GM21423 (cell line): ENCODE results near the gene PDGFB.

Experiments used
- ATAC-seq: cut with Tn5 transposase; IDR thresholded peaks from one replicate; pipeline ENCODE4 v1.9.1; 2021; ENCODE audit warnings: mild to moderate bottlenecking, moderate library complexity; ENCODE audit not compliant: unreplicated experiment

Gene PDGFB

DNA sequence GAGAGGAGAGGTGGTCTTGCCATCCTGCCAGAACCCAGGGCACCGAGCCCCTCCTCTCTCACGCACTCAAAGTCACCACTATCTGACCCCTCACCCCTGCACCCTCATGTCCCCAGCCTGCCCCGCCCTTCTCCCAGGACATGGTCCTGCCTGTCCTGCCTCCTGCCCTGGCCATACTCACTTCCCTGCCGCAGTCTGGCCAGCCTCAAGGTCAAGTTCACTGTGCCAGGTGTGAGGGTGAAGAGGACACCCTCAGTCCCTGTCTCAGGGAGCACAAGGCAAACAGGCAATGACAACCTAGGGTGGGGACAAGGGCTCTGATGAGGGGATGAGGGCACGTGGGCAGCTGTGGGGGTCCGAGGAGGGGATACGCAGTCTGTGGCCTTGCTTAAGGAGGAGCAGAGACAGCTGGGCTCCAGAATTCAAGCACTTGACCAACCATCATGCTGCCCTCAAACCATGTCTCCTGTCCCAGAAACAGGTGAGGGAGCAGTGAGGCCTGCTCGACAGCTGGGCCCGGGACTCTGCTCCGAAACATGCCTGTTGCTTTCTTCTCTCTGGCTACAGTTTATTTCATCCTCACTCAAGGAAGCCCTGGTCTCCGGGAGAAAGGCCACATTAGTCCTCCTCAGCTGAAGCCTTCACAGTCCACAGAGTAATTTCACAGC lies 36.6 kb downstream of the PDGFB start:
- ATAC-seq, result no peak

DNA sequence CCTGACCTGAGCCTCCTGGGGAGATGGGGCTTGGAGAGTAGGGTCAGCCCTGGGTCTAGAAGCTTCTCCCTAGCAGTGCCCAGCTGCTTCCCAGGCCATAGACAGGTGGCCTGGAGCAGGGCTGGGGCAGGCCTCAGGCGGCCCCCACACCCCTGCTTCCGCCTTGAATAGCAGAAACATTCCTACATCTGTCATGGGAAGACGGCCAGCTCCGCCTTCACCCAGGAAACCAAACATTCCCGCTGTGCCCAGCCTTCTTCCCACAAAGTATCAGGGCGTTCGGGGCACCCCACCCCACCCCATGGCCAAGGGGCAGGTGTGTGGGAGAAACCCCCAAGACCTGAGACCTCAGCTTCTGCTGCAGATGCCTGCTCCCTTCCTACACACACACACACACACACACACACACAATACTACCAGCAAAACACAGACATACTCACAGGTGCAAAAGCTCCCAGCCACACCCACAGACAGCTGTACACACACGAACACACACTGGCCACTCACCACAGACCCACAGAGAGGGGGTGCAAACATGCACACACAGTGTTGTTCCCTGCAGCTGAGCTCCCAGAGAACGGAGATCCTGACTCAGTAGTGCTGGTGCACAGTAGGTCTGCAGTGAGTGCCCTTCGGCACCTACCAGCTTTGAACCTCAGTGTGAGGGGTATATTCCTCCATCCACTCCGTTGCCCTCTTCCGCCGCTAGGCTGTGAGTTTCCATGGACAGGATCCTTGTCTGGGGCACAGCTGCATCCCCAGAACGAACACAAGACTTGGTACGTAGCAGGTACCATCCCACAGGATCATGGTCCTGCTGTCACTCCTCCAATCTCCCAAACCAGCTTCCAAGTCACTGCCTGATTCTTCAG lies 37.4 kb downstream of the PDGFB start:
- no peak for ATAC-seq

DNA sequence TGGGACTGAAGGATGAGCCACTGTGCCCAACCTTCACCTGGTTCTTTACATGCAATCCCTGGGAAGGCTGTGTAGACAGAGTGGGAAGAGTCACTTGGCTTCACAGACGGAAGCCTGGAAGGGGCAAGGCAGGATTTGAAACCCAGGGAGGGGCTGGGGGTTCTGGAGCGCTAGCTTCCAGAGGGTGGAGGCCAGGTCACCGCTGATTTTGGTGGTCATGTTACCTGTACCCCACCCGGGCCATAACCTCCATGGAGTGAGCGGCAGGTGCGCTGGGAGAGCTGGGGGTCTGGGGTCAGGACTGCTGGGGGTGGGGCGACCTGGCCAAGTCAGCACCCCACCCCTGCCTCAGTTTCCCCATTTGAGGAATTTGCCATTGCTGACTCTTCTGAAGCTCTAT lies 38.3 kb downstream of the PDGFB start:
- ATAC-seq, result no peak

DNA sequence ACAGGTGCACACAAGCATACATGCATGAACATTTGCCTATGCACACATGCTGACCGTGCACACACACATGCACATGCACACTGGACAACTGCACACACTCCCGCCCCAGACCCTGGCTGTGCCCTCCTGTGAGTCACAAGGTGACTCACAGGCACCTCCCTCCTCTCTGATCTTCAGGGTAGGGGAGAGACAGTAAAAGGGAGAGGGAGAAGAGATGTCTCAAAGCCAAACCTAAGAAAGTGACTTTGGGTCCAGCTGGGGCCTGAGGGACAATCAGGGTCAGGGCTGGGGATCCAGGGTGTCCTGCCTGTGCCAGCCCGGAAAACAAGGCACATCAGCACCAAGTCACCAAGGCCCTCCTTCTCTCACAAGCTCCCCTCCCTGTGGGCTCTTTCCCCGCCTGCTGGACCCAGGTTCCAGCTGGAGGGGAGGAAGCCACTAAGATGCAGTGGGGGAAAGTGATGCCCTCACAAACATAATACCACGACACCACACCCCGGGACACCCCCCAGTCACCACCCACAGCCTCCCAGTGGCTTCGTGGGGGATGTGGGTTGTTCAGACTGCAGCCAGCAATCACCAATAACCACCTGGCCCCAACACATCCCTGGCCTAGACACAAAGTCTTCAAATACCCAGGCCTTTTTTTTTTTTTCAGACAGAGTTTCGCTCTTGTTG lies 39.3 kb downstream of the PDGFB start:
- no peak for ATAC-seq

DNA sequence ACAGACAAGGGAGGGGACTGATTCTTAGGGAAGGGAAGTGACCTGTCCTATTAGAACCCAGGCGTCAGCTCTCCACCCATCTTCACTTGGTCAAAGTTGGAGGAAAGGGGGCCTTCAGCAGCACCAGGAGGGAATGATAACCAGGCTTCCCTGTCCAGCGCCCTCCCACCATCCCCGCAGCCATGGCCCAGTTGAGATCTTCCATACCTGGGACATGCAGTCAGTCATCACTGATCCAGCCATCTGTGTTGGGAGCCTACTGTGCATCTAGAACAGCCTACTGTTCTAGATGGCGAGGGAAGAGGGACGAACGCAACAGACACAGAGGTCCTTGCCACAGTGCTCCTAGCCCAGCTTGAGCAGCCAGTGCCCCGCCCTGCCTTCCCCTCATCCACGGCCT lies 40.6 kb downstream of the PDGFB start:
- no peak for ATAC-seq

DNA sequence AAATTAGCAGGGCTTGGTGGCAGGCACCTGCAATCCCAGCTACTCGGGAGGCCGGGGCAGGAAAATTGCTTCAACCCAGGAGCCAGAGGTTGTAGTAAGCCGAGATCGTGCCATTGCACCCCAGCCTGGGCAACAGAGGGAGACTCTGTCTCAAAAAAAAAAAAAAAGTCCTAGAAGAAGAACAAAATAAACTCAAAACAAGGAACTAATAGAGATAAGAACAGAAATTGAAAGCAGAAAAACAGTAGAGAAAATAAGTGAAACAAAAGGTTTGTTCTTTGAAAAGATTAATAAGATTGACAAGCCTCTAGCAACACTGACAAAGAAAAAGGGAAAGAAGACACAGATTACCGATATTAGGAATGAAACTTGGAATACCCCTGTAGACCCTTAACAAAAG lies 47.2 kb downstream of the PDGFB start:
- no peak for ATAC-seq

DNA sequence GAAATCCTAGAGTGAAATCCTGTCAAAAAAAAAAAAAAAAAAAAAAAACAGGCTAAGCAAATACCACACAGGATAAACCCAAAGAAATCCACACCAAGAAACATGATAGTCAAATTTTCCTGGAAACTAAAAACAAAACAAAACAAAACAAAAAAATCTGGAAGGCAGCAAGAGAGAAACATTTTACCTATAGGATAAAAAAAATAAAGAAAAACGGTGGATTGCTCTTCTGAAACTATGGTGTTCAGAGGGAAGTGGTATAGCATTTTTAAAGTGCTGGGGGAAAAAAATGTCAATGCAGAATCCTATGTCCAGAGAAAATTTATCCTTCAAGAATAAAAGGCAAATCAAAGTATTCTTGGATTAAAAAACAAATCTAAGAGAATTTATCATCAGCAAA lies 50.7 kb downstream of the PDGFB start:
- ATAC-seq, result no peak

DNA sequence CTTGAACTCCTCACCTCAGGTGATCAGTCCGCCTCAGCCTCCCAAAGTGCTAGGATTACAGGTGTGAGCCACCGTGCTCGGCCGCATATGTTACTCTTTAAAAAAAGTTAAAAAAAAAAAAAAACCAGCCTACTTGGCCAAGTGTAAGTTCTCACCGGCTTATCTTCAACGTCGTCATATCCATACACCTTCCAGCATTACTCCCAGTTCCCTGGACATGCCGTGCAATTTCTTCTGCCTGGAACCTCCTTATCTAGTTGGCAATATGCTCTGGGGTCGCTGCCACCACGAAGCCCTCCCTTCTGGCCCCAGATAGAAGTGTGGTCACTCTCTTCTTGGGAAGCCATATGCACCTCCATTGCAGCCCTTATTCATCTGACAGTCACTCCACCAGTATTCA lies 56.0 kb downstream of the PDGFB start:
- no peak for ATAC-seq

DNA sequence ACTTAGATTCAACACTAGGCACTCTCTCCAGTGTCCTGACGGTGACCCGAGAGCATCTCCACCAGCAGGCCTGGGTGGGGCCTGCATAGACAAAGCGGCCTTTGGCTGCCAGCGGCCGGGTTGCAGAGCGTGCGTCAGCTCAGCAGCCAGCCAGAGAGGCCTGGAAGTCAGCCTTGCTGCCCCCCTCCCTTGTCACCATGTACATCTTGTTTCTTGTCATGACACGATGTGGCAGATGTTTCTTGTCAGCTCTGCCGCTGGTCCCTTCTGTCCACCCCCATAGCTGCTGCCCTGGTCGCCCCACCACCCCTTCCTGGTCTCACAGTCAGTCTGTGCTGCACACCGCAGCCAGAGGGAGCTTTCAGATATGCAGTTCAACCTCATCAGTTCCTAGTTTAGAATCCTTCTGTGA lies 59.2 kb downstream of the PDGFB start:
- ATAC-seq, result no peak

DNA sequence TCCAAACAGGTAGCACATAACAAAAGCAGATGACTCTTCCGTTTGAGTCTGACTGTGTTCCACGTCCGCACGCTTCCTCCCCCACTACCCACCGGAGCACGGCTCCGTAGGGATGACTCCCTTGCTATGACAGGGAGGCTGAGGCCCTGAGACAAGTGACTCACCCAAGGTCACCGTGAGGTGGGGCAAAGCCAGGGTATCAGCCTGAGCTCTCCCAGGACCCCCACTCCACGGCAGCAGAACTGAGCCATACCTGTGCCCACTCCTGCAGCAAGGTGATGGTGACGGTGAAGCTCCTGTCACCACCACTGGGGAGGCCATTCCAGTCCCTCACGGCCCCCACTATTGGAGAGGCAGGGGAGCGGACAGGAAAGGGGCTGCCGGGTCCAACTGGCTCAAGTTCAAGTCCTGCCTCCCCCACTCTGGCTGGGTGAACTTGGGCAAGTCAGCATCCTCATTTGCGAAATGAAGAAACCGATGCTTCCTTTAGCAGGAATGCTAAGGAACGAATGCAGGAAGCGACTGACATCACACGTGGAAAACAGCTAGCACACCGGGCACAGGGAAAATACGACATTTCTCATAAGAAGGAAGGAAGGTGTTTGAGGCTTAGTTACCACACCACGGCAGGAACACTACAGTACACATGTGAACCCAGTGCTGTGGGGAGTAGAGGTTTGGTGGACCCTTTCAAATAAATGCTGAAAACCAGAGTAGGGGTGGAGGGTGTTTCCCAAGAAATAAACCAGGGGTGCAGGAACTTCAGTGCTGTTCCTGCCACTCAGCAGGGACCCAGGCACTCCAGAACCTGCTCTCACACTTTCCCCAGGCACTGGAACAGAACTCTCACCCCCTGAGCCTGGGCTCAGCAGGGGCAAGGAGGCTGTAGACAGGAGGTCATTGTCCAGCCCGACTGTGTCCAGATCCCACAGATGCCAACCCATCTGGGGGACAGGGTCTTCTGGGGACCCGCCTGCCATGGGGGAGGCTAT lies 59.9 kb downstream of the PDGFB start:
- ATAC-seq, result no peak

DNA sequence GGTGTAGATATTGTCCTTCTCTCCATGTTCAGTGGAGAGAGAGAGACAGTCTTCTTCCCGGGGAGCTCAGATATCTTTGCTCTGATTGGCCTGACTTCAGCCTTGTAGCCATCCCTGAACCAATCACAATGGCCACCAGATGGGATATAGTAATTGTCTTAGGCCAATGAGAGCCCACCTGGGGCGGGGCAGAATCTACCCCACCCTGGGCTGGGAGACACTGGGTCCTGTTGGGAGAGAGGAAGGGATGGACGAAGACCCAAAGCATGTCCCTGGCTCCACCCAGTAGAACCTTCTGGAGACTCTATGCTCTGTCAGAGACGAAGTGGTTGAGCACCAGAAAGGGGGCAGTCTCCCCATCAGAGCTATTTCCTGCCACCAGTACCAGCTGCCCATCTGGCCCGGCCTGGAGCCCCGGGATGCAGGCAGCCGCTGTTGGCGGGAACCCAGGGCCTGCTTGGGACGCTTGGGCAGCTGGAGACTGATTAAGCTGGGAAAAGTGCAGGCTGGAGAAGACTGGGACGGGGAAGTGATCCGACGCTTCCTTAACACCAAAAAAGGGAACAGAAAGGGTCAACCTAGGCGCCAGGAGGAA lies 60.7 kb downstream of the PDGFB start:
- ATAC-seq, result no peak

DNA sequence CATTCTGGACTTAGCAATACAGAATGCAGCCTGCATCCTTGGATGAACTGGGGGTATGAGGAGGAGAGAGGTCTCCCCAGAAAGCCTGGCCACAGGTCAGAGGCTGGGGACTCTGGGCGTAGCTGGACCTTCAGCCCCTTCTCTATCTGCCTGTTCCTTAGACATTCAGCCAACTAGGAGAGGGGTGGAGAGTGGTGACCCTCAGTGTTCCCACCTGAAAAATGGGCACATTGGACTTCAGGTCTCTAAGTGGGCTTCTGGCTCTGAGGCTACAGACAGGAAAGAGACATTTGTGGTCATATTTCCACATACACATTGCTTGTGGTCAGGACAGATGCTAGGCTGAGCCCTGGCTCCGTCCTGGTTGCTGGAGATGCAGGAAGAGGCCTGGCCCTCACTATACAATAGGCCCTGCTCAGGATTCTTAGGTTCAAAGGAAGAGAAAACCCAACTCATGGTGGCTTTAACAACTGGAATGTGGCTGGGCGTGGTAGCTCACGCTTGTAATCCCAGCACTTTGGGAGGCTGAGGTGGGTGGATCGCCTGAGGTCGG lies 62.2 kb downstream of the PDGFB start:
- ATAC-seq, result no peak

DNA sequence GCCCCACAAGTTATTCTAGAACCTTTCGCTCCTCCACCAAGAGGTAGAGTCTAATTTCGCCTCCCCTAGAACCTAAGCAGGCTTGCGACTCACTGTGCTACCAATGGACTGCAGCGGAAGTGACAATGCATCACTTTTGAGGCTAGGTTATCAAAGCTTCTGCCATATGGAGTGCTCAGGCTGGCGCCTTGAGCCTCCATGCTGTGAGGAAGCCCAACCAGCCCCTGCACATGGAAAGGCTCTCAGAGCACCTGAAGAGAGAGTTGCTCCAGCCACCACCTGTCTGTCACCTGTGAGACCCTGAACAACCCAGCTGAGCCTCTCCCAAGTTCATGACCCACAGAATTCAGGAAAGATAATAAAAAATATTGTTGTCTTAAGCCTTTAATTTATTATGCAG lies 63.0 kb downstream of the PDGFB start:
- ATAC-seq, result no peak

DNA sequence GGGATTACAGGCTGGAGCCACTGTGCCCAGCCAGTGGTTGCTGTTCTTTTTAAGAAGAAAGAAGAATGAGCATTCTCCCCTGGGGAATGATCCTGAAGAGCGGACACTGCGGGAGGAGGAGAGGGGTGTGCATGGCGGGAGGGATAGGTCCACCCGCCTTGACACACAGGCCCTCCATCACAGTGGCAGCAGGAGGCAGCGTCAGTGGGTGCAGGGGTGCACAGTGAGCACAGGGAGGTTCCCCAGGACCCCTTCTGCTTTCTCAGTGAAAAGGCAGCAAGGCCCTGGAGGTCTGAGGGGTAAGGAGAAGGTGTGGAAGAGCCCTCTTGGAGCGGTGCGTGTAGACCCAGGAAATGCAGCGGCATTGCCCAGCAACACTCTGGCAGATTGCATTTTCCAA lies 63.4 kb downstream of the PDGFB start:
- ATAC-seq, result no peak

DNA sequence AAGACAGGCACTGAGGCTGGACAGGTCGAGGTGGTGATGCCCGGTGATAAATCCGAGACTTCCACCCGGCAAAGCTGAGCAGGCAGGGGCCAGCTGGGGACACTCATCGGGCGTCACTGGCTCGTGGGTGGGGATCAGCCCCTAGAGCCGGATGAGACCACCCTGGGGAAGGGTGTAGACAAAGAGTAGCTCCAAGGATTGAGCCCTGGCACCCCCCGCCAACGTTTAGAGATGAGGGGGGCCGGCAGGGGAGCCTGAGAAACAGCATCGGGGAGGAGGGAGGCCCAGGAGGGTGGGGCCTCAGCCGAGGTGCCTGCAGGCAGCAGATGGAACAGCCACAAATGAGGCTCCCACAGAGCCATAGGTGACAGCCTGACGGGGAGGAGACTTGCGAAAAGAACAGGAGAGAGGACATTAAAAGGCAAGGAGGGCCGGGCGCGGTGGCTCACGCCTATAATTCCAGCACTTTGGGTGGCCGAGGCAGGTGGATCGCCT lies 64.9 kb downstream of the PDGFB start:
- ATAC-seq, result no peak

DNA sequence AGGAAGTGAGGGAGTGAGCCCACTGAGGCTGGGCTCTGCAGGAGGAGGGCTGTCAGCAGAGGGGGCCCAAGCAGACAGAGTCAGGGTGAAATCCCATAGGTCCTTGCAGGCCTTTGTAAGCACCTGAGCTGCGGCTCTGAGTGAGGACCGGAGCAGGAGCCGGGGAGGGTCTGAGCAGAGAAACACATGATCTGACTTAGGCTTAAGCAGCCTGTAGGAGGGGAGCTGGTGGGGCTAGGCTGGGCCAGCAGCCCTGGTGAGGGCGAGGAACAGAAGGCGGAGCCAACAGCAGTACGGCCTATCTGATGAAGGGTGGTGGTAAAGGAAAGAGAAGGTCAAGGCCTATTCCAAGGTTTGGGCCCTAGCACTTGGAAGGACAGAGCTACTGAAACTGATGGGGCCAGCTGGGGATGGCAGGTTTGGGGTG lies 65.4 kb downstream of the PDGFB start:
- ATAC-seq, result no peak

DNA sequence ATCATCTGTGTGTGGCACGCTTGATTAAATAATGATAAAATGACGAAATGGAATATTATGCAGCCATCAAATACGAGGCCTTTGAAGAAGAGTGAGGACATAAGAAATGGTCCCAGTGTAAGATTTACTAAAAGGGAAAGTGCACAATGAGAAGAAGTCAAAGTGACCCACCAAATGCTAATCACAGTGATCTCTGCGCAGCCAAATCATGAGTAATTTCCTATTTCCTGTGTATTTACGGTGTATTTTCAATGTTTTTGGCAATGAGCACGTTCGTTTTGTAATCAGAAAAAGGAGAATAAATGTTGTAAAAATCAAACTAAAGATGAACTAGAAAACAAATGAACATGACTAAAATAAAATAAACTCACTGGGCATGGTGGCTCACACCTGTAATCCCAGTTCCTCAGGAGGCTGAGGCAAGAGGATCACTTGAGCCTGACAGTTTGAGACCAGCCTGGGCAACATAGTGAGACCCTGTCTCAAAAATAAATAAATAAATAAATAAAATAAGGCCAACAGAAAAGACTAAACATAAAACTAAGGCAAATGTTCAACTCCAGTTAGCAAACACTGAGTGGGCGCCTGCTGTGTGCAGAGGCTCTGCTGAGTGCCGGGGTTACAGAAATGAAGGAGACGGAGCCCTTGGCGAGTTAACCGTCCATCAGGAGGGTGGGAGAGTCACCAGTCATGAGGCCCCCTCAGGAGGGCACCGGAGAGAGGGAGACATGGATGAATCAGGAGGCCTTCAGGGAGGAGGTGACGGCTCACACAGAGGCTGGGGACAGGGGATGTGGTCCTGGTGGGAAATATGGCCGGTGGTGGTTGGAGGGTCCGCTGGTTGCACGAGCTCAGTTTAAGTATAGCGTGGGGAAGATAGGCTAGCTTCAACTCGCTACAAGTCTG lies 66.3 kb downstream of the PDGFB start:
- no peak for ATAC-seq

DNA sequence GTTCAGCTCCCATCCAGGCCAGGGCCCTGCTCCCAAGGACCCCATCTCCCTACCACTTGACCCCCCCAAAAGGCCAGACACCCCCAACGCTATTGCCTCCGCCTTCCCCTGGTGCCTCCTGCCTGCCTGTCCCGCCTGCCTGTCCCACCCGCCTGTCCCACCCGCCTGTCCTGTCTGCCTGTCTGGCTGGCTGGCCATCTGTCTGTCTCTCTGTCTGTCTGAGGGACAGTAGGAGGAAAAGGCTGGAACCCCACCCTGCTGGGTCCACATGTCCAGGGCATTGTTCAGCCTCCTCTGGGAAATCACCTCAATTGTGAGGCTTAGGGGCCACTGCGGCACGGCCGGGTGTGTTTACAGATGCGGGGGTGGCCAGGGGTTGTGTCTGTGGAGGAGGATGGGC lies 67.0 kb downstream of the PDGFB start:
- no peak for ATAC-seq

DNA sequence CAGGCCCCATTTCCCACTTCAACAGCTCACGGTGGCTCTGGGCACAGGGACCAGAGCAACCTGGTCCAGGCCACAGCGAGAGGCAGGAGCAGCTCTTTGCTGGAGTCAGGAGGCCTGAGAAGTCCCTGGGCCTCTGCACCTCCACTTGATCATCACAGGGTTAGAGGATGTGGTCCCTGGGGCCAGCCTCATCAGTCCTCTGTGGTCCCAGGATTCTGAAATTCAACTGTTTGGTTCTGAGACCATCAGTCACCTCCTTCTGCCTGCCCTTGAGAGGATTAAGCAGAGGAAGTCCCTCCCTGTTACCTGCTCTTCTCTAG lies 67.4 kb downstream of the PDGFB start:
- no peak for ATAC-seq
